KMS-11 (cell line): Measurements from ENCODE around the gene SLCO6A1.

Source experiments
- H2AFZ ChIP-seq: fragments of 200-600 bp; sonication (generic); 2 replicates; pipeline ENCODE4 v1.6.1; 2016; ENCODE audit warnings: antibody characterized with exemption, mixed run types, low read depth
- H3K27ac ChIP-seq: fragments of 200-600 bp; sonication (generic); 2 replicates; pipeline ENCODE4 v1.6.1; 2016; ENCODE audit warnings: mild to moderate bottlenecking, mixed run types
- H3K27me3 ChIP-seq: fragments of 200-600 bp; sonication (generic); 2 replicates; pipeline ENCODE4 v1.6.1; 2017; ENCODE audit warnings: mild to moderate bottlenecking, low read depth, mixed run types, moderate library complexity; ENCODE audit not compliant: insufficient read depth
- H3K36me3 ChIP-seq: fragments of 200-600 bp; sonication (generic); 2 replicates; pipeline ENCODE4 v1.6.1; 2017; ENCODE audit warnings: mild to moderate bottlenecking, mixed run types; ENCODE audit not compliant: insufficient read depth
- H3K4me1 ChIP-seq: fragments of 200-600 bp; sonication (generic); 2 replicates; pipeline ENCODE4 v1.6.1; 2016; ENCODE audit warnings: mild to moderate bottlenecking, low read depth, mixed run types; ENCODE audit not compliant: poor library complexity, severe bottlenecking
- H3K4me2 ChIP-seq: fragments of 200-600 bp; sonication (generic); 2 replicates; pipeline ENCODE4 v1.7.0; 2016; ENCODE audit warnings: mild to moderate bottlenecking, mixed run types
- H3K4me3 ChIP-seq: fragments of 200-600 bp; sonication (generic); IDR thresholded peaks from 2 replicates; pipeline ENCODE4 v1.6.1; 2017; ENCODE audit warnings: low read depth, low read length, mixed read lengths; ENCODE audit not compliant: insufficient read depth
- H3K79me2 ChIP-seq: fragments of 200-600 bp; sonication (generic); 2 replicates; pipeline ENCODE4 v1.6.1; 2016; ENCODE audit warnings: low read depth, mixed run types; ENCODE audit not compliant: insufficient read depth
- H3K9ac ChIP-seq: fragments of 200-600 bp; sonication (generic); 2 replicates; pipeline ENCODE4 v1.6.1; 2016; ENCODE audit warnings: mild to moderate bottlenecking, mixed run types
- H4K20me1 ChIP-seq: fragments of 200-600 bp; sonication (generic); 2 replicates; pipeline ENCODE4 v1.6.1; 2016; ENCODE audit warnings: mild to moderate bottlenecking, mixed run types; ENCODE audit not compliant: insufficient read depth
- TF ChIP-seq, protein P1 (sequence below): fragments of 200-600 bp; sonication (generic); conservative IDR thresholded peaks from 2 replicates; pipeline ENCODE4 v1.6.1; 2017; ENCODE audit warnings: low read depth, mild to moderate bottlenecking, antibody characterized with exemption, low read length, moderate library complexity, mixed read lengths

Gene SLCO6A1

DNA sequence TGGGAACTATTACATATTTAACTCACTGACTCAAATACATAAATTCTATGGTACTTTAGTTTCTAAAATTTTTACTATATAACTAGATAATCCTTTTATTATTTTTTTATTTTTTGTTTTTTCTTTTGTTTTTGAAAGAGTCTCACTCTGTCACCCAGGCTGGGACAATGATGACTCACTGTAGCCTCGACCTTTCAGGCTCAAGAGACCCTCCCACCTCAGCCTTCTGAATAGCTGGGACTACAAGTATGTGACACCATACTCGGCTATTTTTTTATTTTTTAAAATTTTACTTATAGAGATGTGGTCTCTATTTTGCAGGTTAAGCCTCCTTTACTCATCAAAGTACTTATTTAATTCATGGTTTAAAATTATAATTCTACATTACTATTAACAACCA lies 110.6 kb downstream of the SLCO6A1 start:
- TF ChIP-seq, protein P1, sequence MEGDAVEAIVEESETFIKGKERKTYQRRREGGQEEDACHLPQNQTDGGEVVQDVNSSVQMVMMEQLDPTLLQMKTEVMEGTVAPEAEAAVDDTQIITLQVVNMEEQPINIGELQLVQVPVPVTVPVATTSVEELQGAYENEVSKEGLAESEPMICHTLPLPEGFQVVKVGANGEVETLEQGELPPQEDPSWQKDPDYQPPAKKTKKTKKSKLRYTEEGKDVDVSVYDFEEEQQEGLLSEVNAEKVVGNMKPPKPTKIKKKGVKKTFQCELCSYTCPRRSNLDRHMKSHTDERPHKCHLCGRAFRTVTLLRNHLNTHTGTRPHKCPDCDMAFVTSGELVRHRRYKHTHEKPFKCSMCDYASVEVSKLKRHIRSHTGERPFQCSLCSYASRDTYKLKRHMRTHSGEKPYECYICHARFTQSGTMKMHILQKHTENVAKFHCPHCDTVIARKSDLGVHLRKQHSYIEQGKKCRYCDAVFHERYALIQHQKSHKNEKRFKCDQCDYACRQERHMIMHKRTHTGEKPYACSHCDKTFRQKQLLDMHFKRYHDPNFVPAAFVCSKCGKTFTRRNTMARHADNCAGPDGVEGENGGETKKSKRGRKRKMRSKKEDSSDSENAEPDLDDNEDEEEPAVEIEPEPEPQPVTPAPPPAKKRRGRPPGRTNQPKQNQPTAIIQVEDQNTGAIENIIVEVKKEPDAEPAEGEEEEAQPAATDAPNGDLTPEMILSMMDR, result no peak
- H3K27ac ChIP-seq, result no peak overlapping the region
- H4K20me1 ChIP-seq, result no peaks in the 10 kb centered on the region
- H3K27me3 ChIP-seq, result no peaks in the 10 kb centered on the region
- no peak overlapping the region for H3K9ac ChIP-seq
- H3K4me1 ChIP-seq, result no peaks in the 10 kb centered on the region
- no peak overlapping the region for H3K4me3 ChIP-seq
- H3K4me2 ChIP-seq, result no peak overlapping the region
- H3K36me3 ChIP-seq, result no peaks in the 10 kb centered on the region
- no peak overlapping the region for H2AFZ ChIP-seq
- no peaks in the 10 kb centered on the region for H3K79me2 ChIP-seq

DNA sequence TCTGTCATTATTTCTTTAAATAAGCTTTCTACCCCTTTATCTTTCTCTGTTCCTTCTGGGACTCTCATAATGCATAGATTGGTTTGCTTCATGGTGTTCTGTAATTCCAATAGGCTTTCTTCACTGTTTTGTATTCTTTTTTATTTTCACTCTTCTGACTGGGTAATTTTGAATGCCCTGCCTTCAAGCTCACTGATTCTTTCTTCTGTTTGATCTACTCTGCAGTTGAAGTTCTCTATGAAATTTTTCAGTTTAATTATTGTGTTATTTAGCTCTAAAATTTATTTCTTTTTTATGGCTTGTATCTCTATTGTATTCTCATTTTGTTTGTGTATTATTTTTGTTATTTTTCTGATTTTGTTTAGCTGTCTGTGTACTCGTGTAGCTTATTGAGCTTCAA lies 113.4 kb downstream of the SLCO6A1 start:
- H3K79me2 ChIP-seq, result no peaks in the 10 kb centered on the region
- H3K27me3 ChIP-seq, result no peaks in the 10 kb centered on the region
- TF ChIP-seq, protein P1, result no peak
- H3K9ac ChIP-seq, result no peak overlapping the region
- H3K27ac ChIP-seq, result no peak overlapping the region
- H3K4me3 ChIP-seq, result no peak overlapping the region
- no peaks in the 10 kb centered on the region for H3K36me3 ChIP-seq
- H4K20me1 ChIP-seq, result no peaks in the 10 kb centered on the region
- H3K4me2 ChIP-seq, result no peak overlapping the region
- H3K4me1 ChIP-seq, result no peaks in the 10 kb centered on the region
- H2AFZ ChIP-seq, result no peak overlapping the region

DNA sequence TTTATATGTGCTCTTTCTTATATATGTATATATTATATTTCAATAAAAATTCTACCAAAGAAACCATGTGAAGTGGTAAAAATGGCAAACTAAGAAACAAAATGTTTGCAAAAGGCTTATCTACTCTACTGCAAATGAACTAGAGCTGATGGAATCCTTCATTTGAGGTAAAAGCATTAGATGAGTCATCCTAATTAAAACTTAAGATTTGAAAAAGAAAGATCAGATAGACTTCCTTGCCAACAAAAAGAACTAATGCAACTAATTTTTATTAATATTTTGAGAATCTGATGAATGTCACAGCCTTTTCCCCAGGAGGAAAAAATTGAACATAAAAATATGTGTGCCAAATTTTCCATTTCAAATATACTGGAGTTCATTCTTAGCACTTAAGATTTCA lies 118.6 kb downstream of the SLCO6A1 start:
- H3K4me3 ChIP-seq, result no peak overlapping the region
- no peaks in the 10 kb centered on the region for H3K4me1 ChIP-seq
- H3K27me3 ChIP-seq, result no peaks in the 10 kb centered on the region
- H3K79me2 ChIP-seq, result no peaks in the 10 kb centered on the region
- no peak overlapping the region for H3K27ac ChIP-seq
- H3K9ac ChIP-seq, result no peak overlapping the region
- no peak overlapping the region for H3K4me2 ChIP-seq
- no peaks in the 10 kb centered on the region for H4K20me1 ChIP-seq
- no peaks in the 10 kb centered on the region for H3K36me3 ChIP-seq
- TF ChIP-seq, protein P1, result no peak
- no peak overlapping the region for H2AFZ ChIP-seq

DNA sequence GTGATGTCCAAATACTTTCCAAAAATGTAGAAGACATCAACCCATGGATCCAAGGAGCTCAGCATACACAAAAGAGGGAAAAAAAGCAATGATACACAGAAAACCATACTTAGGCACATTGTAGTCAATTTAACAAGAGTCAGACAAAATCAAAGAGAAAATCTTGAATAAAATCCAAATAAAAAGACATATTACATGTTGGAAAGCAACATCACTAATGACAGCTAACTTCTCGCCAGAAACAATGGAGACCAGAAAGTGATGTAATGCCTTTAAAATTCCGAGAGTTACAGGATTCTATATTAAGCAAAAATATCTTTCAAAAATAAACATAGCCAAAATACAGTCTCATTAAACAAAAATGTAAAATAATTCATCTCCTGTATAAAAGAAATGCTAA lies 122.9 kb downstream of the SLCO6A1 start:
- no peaks in the 10 kb centered on the region for H3K27me3 ChIP-seq
- H3K9ac ChIP-seq, result no peak overlapping the region
- H3K4me2 ChIP-seq, result no peak overlapping the region
- no peak overlapping the region for H3K27ac ChIP-seq
- TF ChIP-seq, protein P1, result no peak
- H3K4me3 ChIP-seq, result no peak overlapping the region
- no peaks in the 10 kb centered on the region for H4K20me1 ChIP-seq
- H2AFZ ChIP-seq, result no peak overlapping the region
- no peaks in the 10 kb centered on the region for H3K4me1 ChIP-seq
- no peaks in the 10 kb centered on the region for H3K79me2 ChIP-seq
- H3K36me3 ChIP-seq, result no peaks in the 10 kb centered on the region
